Measurements from ENCODE around the gene SLC22A17. TPM values are rescaled to one million over a fixed set of nuclear protein-coding genes. Genes with fewer than 3 reads are reported as not detected.

The SLC22A17 gene
- total and polyA plus RNA-seq, 9 of the 15 experiments (the other 6 are each of a cell fraction or from before 2014, with no cell fraction given) = 0.07 to 0.09 TPM; not detected in 7

- TF ChIP-seq ZNF609 (CRISPR knock-in tag; IDR thresholded peaks at IDR 0.05; ENCODE audit: borderline replicate concordance) (no peak), POLR3A (IDR thresholded peaks at IDR 0.05; ENCODE audit: borderline replicate concordance, extremely low read depth, insufficient read depth, insufficient read length) (no peak), POLR2A (conservative IDR thresholded peaks at IDR 0.05) (peak; percentile 84), ZFX (CRISPR knock-in tag; IDR thresholded peaks at IDR 0.05) (peak; percentile 94), SP1 (CRISPR knock-in tag; IDR thresholded peaks at IDR 0.05) (peak; percentile 95), TRIM24 (IDR thresholded peaks at IDR 0.05) (peak; percentile 12 to 51; a peak in 1 of 4 replicates), NKRF (IDR thresholded peaks at IDR 0.05; ENCODE audit: borderline replicate concordance) (peak; percentile 78; the same call in 1 of the 2 replicates), GTF2F1 (IDR thresholded peaks at IDR 0.05; ENCODE audit: low read depth, low read length) (no peak), ZBTB34 (CRISPR knock-in tag; IDR thresholded peaks at IDR 0.05) (no peak), HCFC1 (IDR thresholded peaks at IDR 0.05; ENCODE audit: low read depth, low read length) (peak; percentile 85), CREBBP (IDR thresholded peaks at IDR 0.05; ENCODE audit: low read depth, low read length) (no peak), TBP (optimal IDR thresholded peaks at IDR 0.05; ENCODE audit: low read depth, low read length) (peak; percentile 74), JUN (IDR thresholded peaks at IDR 0.05; ENCODE audit: borderline replicate concordance, low read depth, low read length) (peak; percentile 47; the same call in 1 of the 2 replicates), JUN (CRISPR knock-in tag; IDR thresholded peaks at IDR 0.05; ENCODE audit: borderline replicate concordance) (no peak), ZNF830 (CRISPR knock-in tag; IDR thresholded peaks at IDR 0.05) (0 out of 2 replicates have a peak, but pooled peaks have one; percentile 37), FOXJ2 (tag; IDR thresholded peaks at IDR 0.05) (no peak)
Observed at GRCh38 chr14:23306412-23307145, 46.1 kb downstream of the SLC22A17 start, which contains the start of gene BCL2L2 (continued).
